Measurements from ENCODE around the gene RNF150.

The RNF150 gene

DNA sequence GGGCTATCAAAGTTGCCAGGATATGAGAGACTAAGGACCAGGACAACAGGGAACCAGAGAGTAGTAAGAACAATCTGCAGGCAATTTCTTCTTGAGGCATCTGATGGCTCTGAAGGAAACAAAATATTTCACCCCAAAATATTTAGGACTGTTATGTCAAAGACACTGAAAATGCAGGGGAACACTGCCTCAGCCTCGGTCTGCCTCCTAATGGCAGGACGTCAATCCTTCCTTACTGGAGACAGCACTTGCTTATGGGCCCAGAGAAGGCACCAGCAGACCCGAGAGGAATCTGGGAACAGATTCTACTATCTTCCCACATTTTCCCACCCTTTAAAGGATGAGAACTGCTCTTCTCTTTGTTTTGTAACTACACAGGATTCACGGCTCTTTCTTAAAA, 23.3 kb downstream of the RNF150 start:
- Histone ChIP-seq H3K27me3 (ENCODE audit: low read depth, low read length) (no peaks in the 10 kb centered on the region), H3K27ac (ENCODE audit: low read length) (no peak overlapping the region), H3K9ac (ENCODE audit: low read length) (no peak overlapping the region), H3K4me3 (ENCODE audit: low read length) (no peak overlapping the region), H3K36me3 (replicated peaks; ENCODE audit: low read depth, low read length) (no peaks in the 10 kb centered on the region), H3K4me2 (ENCODE audit: low read length) (no peak overlapping the region), H2AFZ (ENCODE audit: low read depth, low read length) (no peak overlapping the region), H3K9me3 (ENCODE audit: insufficient read depth, low read length) (no peaks in the 10 kb centered on the region), H3K79me2 (ENCODE audit: low read length) (no peaks in the 10 kb centered on the region), H3K4me1 (ENCODE audit: low read length) (no peaks in the 10 kb centered on the region), H4K20me1 (ENCODE audit: insufficient read depth, low read length) (no peaks in the 10 kb centered on the region)
- no peak for TF ChIP-seq EZH2phosphoT487 (IDR thresholded peaks at IDR 0.05; ENCODE audit: low read depth)
- TF ChIP-seq, protein P1, sequence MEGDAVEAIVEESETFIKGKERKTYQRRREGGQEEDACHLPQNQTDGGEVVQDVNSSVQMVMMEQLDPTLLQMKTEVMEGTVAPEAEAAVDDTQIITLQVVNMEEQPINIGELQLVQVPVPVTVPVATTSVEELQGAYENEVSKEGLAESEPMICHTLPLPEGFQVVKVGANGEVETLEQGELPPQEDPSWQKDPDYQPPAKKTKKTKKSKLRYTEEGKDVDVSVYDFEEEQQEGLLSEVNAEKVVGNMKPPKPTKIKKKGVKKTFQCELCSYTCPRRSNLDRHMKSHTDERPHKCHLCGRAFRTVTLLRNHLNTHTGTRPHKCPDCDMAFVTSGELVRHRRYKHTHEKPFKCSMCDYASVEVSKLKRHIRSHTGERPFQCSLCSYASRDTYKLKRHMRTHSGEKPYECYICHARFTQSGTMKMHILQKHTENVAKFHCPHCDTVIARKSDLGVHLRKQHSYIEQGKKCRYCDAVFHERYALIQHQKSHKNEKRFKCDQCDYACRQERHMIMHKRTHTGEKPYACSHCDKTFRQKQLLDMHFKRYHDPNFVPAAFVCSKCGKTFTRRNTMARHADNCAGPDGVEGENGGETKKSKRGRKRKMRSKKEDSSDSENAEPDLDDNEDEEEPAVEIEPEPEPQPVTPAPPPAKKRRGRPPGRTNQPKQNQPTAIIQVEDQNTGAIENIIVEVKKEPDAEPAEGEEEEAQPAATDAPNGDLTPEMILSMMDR (IDR thresholded peaks at IDR 0.05; ENCODE audit: low read depth, low read length): no peak

- Histone ChIP-seq H3K4me2 (ENCODE audit: low read length) (no peak overlapping the region), H3K79me2 (ENCODE audit: low read length) (no peaks in the 10 kb centered on the region), H3K27me3 (ENCODE audit: low read depth, low read length) (no peaks in the 10 kb centered on the region), H3K36me3 (replicated peaks; ENCODE audit: low read depth, low read length) (no peaks in the 10 kb centered on the region), H2AFZ (ENCODE audit: low read depth, low read length) (no peak overlapping the region), H3K4me1 (ENCODE audit: low read length) (no peaks in the 10 kb centered on the region), H3K27ac (ENCODE audit: low read length) (no peak overlapping the region), H4K20me1 (ENCODE audit: insufficient read depth, low read length) (no peaks in the 10 kb centered on the region), H3K4me3 (ENCODE audit: low read length) (no peak overlapping the region), H3K9ac (ENCODE audit: low read length) (no peak overlapping the region), H3K9me3 (ENCODE audit: insufficient read depth, low read length) (no peaks in the 10 kb centered on the region)
- TF ChIP-seq EZH2phosphoT487 (IDR thresholded peaks at IDR 0.05; ENCODE audit: low read depth): no peak
- TF ChIP-seq, protein P1 (IDR thresholded peaks at IDR 0.05; ENCODE audit: low read depth, low read length): no peak
These were observed 25.3 kb downstream of the RNF150 start for GRCh38 chr4:141107927-141108326.

DNA sequence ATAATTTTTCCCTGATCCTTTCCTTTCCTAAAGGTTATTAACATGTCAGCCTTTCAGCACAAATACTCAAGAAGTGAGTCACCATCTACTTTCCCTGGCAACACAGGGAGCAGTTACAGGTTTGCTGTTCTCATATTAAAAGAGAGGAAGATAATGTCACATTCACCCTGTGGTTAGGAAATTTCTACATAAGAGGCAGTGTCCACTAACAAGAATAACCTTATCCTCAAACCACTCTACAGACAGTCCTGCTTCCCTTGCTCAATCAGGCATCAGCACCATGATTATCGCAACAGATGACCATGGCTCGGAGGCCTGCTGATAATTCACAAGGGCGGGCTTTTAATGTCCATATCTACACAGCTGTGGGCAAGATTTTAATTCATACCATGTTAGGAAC, 30.9 kb downstream of the RNF150 start:
- Histone ChIP-seq H2AFZ (ENCODE audit: low read depth, low read length) (no peak overlapping the region), H3K9me3 (ENCODE audit: insufficient read depth, low read length) (no peaks in the 10 kb centered on the region), H3K9ac (ENCODE audit: low read length) (no peak overlapping the region), H3K27me3 (ENCODE audit: low read depth, low read length) (no peaks in the 10 kb centered on the region), H3K4me2 (ENCODE audit: low read length) (no peak overlapping the region), H3K4me1 (ENCODE audit: low read length) (no peaks in the 10 kb centered on the region), H4K20me1 (ENCODE audit: insufficient read depth, low read length) (no peaks in the 10 kb centered on the region), H3K79me2 (ENCODE audit: low read length) (no peaks in the 10 kb centered on the region), H3K4me3 (ENCODE audit: low read length) (no peak overlapping the region), H3K27ac (ENCODE audit: low read length) (no peak overlapping the region), H3K36me3 (replicated peaks; ENCODE audit: low read depth, low read length) (no peaks in the 10 kb centered on the region)
- no peak for TF ChIP-seq EZH2phosphoT487 (IDR thresholded peaks at IDR 0.05; ENCODE audit: low read depth)
- TF ChIP-seq, protein P1 (IDR thresholded peaks at IDR 0.05; ENCODE audit: low read depth, low read length): no peak

- H3K27me3 ChIP-seq (ENCODE audit: low read depth, low read length): no peaks in the 10 kb centered on the region
- H4K20me1 ChIP-seq (ENCODE audit: insufficient read depth, low read length): no peaks in the 10 kb centered on the region
- no peak overlapping the region for H3K27ac ChIP-seq (ENCODE audit: low read length)
- no peak for TF ChIP-seq EZH2phosphoT487 (IDR thresholded peaks at IDR 0.05; ENCODE audit: low read depth)
- TF ChIP-seq, protein P1 (IDR thresholded peaks at IDR 0.05; ENCODE audit: low read depth, low read length): no peak
- no peak overlapping the region for H3K9ac ChIP-seq (ENCODE audit: low read length)
- H3K4me2 ChIP-seq (ENCODE audit: low read length): no peak overlapping the region
- no peaks in the 10 kb centered on the region for H3K36me3 ChIP-seq (replicated peaks; ENCODE audit: low read depth, low read length)
- H3K9me3 ChIP-seq (ENCODE audit: insufficient read depth, low read length): no peaks in the 10 kb centered on the region
- no peaks in the 10 kb centered on the region for H3K79me2 ChIP-seq (ENCODE audit: low read length)
- H3K4me3 ChIP-seq (ENCODE audit: low read length): no peak overlapping the region
- no peaks in the 10 kb centered on the region for H3K4me1 ChIP-seq (ENCODE audit: low read length)
- no peak overlapping the region for H2AFZ ChIP-seq (ENCODE audit: low read depth, low read length)
These were observed 31.8 kb downstream of the RNF150 start for GRCh38 chr4:141101511-141101910.

All from OCI-LY3 (cell line).